DMS53 treated with DMSO at 0.1 percent for 48 hours (cell line): ENCODE results near the gene IL18R1.

Experiments used
- DNase-seq: peaks from one replicate; lab custom pipeline; 2025; ENCODE audit not compliant: unreplicated experiment; lab: John Stamatoyannopoulos, UW

IL18R1 gene

GRCh38 chr2:102344397-102344796 lies 11.2 kb upstream of the IL18R1 start:
- no peak for DNase-seq

GRCh38 chr2:102345329-102345920 lies 10.2 kb upstream of the IL18R1 start:
- no peak for DNase-seq

- DNase-seq, result no peak
These were observed 9.0 kb upstream of the IL18R1 start for GRCh38 chr2:102346381-102347130.

- no peak for DNase-seq
These were observed 5.3 kb upstream of the IL18R1 start for GRCh38 chr2:102350137-102350793.

- DNase-seq, result no peak
These were observed 751 bp downstream of the IL18R1 start for GRCh38 chr2:102356381-102356712.

GRCh38 chr2:102356741-102357140 lies 1.1 kb downstream of the IL18R1 start:
- DNase-seq, result no peak

- no peak for DNase-seq
These were observed 2.3 kb downstream of the IL18R1 start for GRCh38 chr2:102357937-102358336.

GRCh38 chr2:102358496-102358895 lies 2.9 kb downstream of the IL18R1 start:
- no peak for DNase-seq

GRCh38 chr2:102359527-102359926 lies 3.9 kb downstream of the IL18R1 start:
- DNase-seq, result no peak

GRCh38 chr2:102361632-102362241 lies 6.1 kb downstream of the IL18R1 start:
- DNase-seq, result no peak

GRCh38 chr2:102365763-102366162 lies 10.2 kb downstream of the IL18R1 start:
- no peak for DNase-seq

- no peak for DNase-seq
These were observed 11.0 kb downstream of the IL18R1 start for GRCh38 chr2:102366406-102367112.

- DNase-seq, result no peak
These were observed 11.9 kb downstream of the IL18R1 start for GRCh38 chr2:102367331-102367971.

GRCh38 chr2:102368461-102369109 lies 13.0 kb downstream of the IL18R1 start:
- no peak for DNase-seq

- no peak for DNase-seq
These were observed 14.3 kb downstream of the IL18R1 start for GRCh38 chr2:102369866-102370265.

GRCh38 chr2:102376052-102376591 lies 20.5 kb downstream of the IL18R1 start:
- DNase-seq, result no peak

GRCh38 chr2:102383722-102384121 lies 28.1 kb downstream of the IL18R1 start:
- no peak for DNase-seq

GRCh38 chr2:102385522-102385921 lies 29.9 kb downstream of the IL18R1 start:
- no peak for DNase-seq

- no peak for DNase-seq
These were observed 30.4 kb downstream of the IL18R1 start for GRCh38 chr2:102386004-102386403.
